Measurements from ENCODE around the gene USP25. TPM values are rescaled to one million over a fixed set of nuclear protein-coding genes. Genes with fewer than 3 reads are reported as not detected.

Gene USP25
- total RNA-seq, 6 donors from 2014 or later: 44.1 to 120 (median 61.5) TPM

DNA sequence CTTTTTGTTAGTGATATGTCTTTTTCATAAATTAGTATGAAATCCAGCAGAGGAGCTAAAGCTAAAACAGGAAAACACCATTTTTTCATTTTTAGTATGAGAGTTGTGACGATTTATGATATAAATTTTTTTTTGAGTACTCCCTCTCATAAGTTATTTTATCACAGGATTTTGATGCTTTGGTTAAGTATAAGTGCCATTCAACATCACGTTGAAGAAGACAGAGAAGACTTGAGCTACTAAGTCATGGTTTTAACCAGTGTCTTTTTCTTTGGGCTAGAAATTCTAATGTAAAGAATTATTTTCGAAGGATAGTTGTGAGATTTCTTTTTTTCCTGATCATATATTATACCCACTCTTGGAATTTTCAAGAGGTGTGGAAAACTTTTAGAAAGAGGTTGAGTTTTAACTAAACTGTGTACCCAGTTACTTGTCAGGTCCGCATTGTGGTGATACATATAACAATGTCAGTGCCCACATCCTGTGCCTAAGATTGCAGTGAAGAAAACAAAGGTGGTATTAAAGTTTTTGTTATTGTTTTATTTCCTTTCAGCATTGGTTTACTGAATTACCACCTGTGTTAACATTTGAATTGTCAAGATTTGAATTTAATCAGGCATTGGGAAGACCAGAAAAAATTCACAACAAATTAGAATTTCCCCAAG lies 93.8 kb downstream of the USP25 start:
- peaks cover 0 to 16% (median 0%) of the 10 kb centered on the region in 4 donors for H3K36me3 ChIP-seq
- WGBS, 2 donors: 78 to 81% methylated on average over 4 of the region's 4 CpGs
- TF ChIP-seq POLR2AphosphoS5 (IDR thresholded peaks at IDR 0.05): no peak
- H3K27ac ChIP-seq: no peak overlapping the region
- DNase-seq (no peak), ATAC-seq (ENCODE audit: low FRiP score in 2 of 2) (no peak)
- no peak overlapping the region for H3K4me3 ChIP-seq
- H3K4me1 ChIP-seq: peaks cover 5 to 7% (median 7%) of the 10 kb centered on the region in 4 donors
- H3K9me3 ChIP-seq: no peaks in the 10 kb centered on the region
- H3K27me3 ChIP-seq: no peaks in the 10 kb centered on the region

DNA sequence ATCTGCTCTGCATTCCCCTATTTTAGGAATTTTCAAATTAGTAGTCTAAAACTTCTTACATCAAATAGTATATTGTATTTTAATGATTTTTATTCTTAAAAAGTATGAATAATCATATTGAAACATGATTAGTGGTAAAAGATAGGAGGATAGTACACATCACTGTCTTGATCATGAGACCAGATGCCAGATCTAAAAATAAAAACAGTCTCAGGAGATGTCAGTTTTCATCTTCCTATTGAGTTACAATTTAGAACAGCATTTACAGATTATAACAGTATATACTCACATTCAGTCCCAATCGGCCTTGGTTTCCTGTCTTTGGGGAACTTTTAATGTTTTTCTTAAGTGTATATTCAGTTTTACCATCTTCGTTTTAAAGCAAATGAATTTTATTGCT lies 95.9 kb downstream of the USP25 start:
- 63 to 72% methylated on average over 2 of the region's 2 CpGs for WGBS, 2 donors
- DNase-seq: no peak
- Histone ChIP-seq H3K4me1 (peaks cover 5 to 7% (median 7%) of the 10 kb centered on the region in 4 donors), H3K36me3 (peaks cover 0 to 18% (median 0%) of the 10 kb centered on the region in 4 donors), H3K27ac (peak overlapping the region in 1 of 4 donors; percentile 58), H3K4me3 (no peak overlapping the region), H3K27me3 (no peaks in the 10 kb centered on the region), H3K9me3 (no peaks in the 10 kb centered on the region)
- ATAC-seq (ENCODE audit: low FRiP score in 2 of 2): no peak
- TF ChIP-seq POLR2A (IDR thresholded peaks at IDR 0.05): no peak
- TF ChIP-seq EP300 (IDR thresholded peaks at IDR 0.05): no peak
- TF ChIP-seq, protein P1, sequence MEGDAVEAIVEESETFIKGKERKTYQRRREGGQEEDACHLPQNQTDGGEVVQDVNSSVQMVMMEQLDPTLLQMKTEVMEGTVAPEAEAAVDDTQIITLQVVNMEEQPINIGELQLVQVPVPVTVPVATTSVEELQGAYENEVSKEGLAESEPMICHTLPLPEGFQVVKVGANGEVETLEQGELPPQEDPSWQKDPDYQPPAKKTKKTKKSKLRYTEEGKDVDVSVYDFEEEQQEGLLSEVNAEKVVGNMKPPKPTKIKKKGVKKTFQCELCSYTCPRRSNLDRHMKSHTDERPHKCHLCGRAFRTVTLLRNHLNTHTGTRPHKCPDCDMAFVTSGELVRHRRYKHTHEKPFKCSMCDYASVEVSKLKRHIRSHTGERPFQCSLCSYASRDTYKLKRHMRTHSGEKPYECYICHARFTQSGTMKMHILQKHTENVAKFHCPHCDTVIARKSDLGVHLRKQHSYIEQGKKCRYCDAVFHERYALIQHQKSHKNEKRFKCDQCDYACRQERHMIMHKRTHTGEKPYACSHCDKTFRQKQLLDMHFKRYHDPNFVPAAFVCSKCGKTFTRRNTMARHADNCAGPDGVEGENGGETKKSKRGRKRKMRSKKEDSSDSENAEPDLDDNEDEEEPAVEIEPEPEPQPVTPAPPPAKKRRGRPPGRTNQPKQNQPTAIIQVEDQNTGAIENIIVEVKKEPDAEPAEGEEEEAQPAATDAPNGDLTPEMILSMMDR (IDR thresholded peaks at IDR 0.05): no peak
- TF ChIP-seq POLR2AphosphoS5 (IDR thresholded peaks at IDR 0.05): no peak

DNA sequence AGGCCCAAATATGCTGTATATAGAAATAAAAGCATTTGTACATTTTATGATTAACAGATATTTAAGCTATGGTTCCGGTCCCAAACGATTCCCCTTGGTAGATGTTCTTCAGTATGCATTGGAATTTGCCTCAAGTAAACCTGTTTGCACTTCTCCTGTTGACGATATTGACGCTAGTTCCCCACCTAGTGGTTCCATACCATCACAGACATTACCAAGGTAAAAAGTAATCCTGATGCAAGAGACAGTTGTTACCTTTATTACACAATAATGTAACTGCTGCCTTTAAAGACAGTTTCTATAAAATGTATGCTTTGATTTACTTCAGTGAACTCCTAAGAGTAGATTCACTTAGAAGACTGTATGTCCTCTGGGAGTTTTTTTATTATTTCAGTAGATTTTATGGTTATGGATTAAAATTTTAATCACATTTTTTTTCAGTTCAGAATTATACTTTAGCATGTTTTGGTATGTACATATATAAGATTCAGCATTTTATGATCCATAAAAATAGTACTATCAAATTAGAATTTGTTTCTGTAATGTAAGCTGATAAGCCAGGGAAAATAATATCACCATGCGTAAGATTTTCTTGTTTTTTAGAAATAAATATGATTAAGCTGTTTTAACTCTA lies 96.5 kb downstream of the USP25 start:
- peak in 1 of 2 donors; percentile 29 for DNase-seq
- ATAC-seq (ENCODE audit: low FRiP score in 2 of 2): peak in 1 of 2 donors; percentile 39
- TF ChIP-seq, protein P1 (IDR thresholded peaks at IDR 0.05): peak in 5 of 6 experiments; percentile 34 to 59 (median 50)
- TF ChIP-seq POLR2A (IDR thresholded peaks at IDR 0.05): no peak
- TF ChIP-seq EP300 (IDR thresholded peaks at IDR 0.05): no peak
- no peak for TF ChIP-seq POLR2AphosphoS5 (IDR thresholded peaks at IDR 0.05)
- no peaks in the 10 kb centered on the region for H3K27me3 ChIP-seq
- H3K4me1 ChIP-seq: peaks cover 5 to 7% (median 7%) of the 10 kb centered on the region in 4 donors
- no peaks in the 10 kb centered on the region for H3K9me3 ChIP-seq
- WGBS, 2 donors: 39 to 64% methylated on average over 5 of the region's 5 CpGs
- peaks cover 0 to 24% (median 1%) of the 10 kb centered on the region in 4 donors for H3K36me3 ChIP-seq
- H3K27ac ChIP-seq: peak overlapping the region in 3 of 4 donors; percentile 0 to 58 (median 56)
- no peak overlapping the region for H3K4me3 ChIP-seq

DNA sequence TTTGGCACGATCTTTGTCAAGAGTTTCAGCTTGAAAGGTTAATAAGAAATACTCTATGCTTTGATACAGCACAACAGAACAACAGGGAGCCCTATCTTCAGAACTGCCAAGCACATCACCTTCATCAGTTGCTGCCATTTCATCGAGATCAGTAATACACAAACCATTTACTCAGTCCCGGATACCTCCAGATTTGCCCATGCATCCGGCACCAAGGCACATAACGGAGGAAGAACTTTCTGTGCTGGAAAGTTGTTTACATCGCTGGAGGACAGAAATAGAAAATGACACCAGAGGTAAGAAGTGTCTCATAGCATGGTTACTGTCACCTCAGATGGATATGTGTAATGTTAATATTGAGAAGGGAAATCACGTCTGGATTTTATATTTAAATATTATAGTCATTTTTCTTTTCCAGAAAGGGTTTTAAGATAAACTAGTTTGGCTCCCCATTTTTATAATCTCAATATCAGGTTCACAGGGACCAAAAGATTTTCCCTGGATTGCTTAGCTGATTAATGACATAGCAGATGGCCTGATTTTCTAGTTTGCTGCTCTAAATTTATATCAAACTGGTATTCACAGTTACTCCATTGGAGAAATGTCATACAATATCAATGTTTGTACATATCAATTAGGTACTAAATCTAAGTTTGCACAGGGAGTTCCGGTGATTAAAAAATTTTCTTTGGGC lies 97.3 kb downstream of the USP25 start:
- DNase-seq (no peak), ATAC-seq (ENCODE audit: low FRiP score in 2 of 2) (no peak)
- peaks cover 5 to 7% (median 7%) of the 10 kb centered on the region in 4 donors for H3K4me1 ChIP-seq
- H3K4me3 ChIP-seq: no peak overlapping the region
- H3K9me3 ChIP-seq: no peaks in the 10 kb centered on the region
- no peaks in the 10 kb centered on the region for H3K27me3 ChIP-seq
- peak in 2 of 4 donors; percentile 61 to 71 for TF ChIP-seq EP300 (IDR thresholded peaks at IDR 0.05)
- no peak for TF ChIP-seq POLR2A (IDR thresholded peaks at IDR 0.05)
- 77 to 79% methylated on average over 8 of the region's 8 CpGs for WGBS, 2 donors
- peak overlapping the region; percentile 6 to 58 (median 57) for H3K27ac ChIP-seq
- peaks cover 0 to 31% (median 5%) of the 10 kb centered on the region in 4 donors for H3K36me3 ChIP-seq

DNA sequence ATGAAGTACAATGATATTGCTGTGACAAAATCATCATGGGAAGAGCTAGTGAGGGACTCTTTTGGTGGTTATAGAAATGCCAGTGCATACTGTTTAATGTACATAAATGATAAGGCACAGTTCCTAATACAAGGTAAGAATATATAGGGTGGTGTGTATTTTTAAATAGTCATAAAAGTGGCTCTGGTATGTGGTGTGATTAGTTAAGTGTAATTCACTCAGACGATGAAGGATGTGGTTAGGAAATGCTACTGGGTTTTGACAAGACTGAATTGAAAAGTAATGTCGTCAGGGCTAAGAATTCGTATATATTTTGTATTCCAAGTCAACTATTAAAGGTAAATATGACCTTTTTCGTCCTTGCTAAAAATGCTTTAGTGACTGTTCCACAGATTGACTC lies 101.7 kb downstream of the USP25 start:
- Histone ChIP-seq H3K9me3 (no peaks in the 10 kb centered on the region), H3K27ac (no peak overlapping the region), H3K36me3 (peaks cover 0 to 54% (median 8%) of the 10 kb centered on the region in 4 donors), H3K27me3 (no peaks in the 10 kb centered on the region), H3K4me1 (peaks cover 0 to 3% (median 0%) of the 10 kb centered on the region in 4 donors), H3K4me3 (no peak overlapping the region)
- ATAC-seq (ENCODE audit: low FRiP score in 2 of 2) (no peak), DNase-seq (no peak)
- no peak for TF ChIP-seq POLR2A (IDR thresholded peaks at IDR 0.05)
- TF ChIP-seq POLR2AphosphoS5 (IDR thresholded peaks at IDR 0.05): no peak
- TF ChIP-seq, protein P1 (IDR thresholded peaks at IDR 0.05): no peak
- 77 to 78% methylated on average over 4 of the region's 4 CpGs for WGBS, 2 donors
